ENCODE data around the gene ZNF414. TPM values are rescaled to one million over a fixed set of nuclear protein-coding genes. Genes with fewer than 3 reads are reported as not detected.
A peak's percentile ranks its signal among the peaks of the same experiment; 100 is the strongest.
"Not testable (repeated sequence)": the region's sequence is repeated elsewhere in the genome, so short reads cannot be mapped to it uniquely, and the experiment has no call there.

The ZNF414 gene
- total RNA-seq, 4 donors from 2014 or later, result 9.1 to 44.3 (median 34.4) TPM

GRCh38 chr19:8517551-8518442 is 3.8 kb upstream of the ZNF414 start:
- DNase-seq, result no peak
- intact Hi-C loops (cut with DNase I), result no loop called here
- H3K27me3 ChIP-seq, result no peaks in the 10 kb centered on the region
- no peaks in the 10 kb centered on the region for H3K9me3 ChIP-seq
- 52 to 54% methylated on average over 8 to 10 of the region's 10 CpGs for WGBS, 2 donors
- H3K36me3 ChIP-seq, result no peaks in the 10 kb centered on the region
- TF ChIP-seq POLR2A (IDR thresholded peaks at IDR 0.05), result no peak
- no peak for TF ChIP-seq CTCF (IDR thresholded peaks at IDR 0.05)
- H3K4me1 ChIP-seq, result peaks cover 14 to 15% of the 10 kb centered on the region in 2 donors
- no peak overlapping the region for H3K4me3 ChIP-seq (replicated peaks in 1 of 3)
- peak overlapping the region in 2 of 3 donors; percentile 33 to 38 for H3K27ac ChIP-seq

DNA sequence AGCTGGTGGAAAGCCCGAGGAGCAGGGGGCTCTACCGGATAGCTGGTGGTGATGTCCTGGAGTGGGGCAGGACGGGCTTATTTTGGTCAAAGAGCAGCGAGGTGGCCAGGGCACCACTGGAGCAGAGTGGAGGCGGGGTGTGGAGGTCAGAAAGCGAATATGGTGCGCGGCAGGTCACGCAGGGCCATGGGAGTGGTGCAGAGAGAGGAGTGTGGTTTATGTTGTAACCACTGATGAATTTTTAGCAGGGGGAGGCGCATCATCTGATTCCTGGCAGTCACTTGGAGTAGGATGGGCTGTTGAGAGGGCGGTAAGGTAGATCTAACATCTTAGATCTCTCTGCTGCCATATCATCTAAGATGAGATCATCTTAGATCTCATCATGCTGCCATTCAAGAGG is 1.4 kb upstream of the ZNF414 start:
- DNase-seq, result no peak
- H3K36me3 ChIP-seq, result peaks cover 0 to 4% of the 10 kb centered on the region in 2 donors
- WGBS, 2 donors, result 87 to 90% methylated on average over 11 of the region's 11 CpGs
- H3K27me3 ChIP-seq, result no peaks in the 10 kb centered on the region
- H3K4me1 ChIP-seq, result peaks cover 24 to 29% of the 10 kb centered on the region in 2 donors
- no peak overlapping the region for H3K27ac ChIP-seq
- intact Hi-C loops (cut with DNase I), result no loop called here
- TF ChIP-seq POLR2A (IDR thresholded peaks at IDR 0.05), result no peak
- no peak for TF ChIP-seq CTCF (IDR thresholded peaks at IDR 0.05)
- no peak overlapping the region for H3K4me3 ChIP-seq (replicated peaks in 1 of 3)
- H3K9me3 ChIP-seq, result no peaks in the 10 kb centered on the region

GRCh38 chr19:8514505-8515009 is 590 bp upstream of the ZNF414 start:
- H3K4me1 ChIP-seq, result peaks cover 24 to 29% of the 10 kb centered on the region in 2 donors
- H3K4me3 ChIP-seq (replicated peaks in 1 of 3), result peak overlapping the region in 1 of 3 donors; percentile 53
- H3K36me3 ChIP-seq; H3K9me3 ChIP-seq; H3K27me3 ChIP-seq; intact Hi-C loops (cut with DNase I); DNase-seq: not testable (repeated sequence)
- WGBS, 2 donors, result 81% methylated on average over 21 of the region's 21 CpGs
- peak overlapping the region; percentile 97 to 100 (median 99) for H3K27ac ChIP-seq

- 57 to 73% methylated on average over 16 to 17 of the region's 19 CpGs for WGBS, 2 donors
- TF ChIP-seq POLR2A (IDR thresholded peaks at IDR 0.05) (no peak), CTCF (IDR thresholded peaks at IDR 0.05) (no peak)
Observed at GRCh38 chr19:8513036-8513686, 806 bp downstream of the ZNF414 start.

DNA sequence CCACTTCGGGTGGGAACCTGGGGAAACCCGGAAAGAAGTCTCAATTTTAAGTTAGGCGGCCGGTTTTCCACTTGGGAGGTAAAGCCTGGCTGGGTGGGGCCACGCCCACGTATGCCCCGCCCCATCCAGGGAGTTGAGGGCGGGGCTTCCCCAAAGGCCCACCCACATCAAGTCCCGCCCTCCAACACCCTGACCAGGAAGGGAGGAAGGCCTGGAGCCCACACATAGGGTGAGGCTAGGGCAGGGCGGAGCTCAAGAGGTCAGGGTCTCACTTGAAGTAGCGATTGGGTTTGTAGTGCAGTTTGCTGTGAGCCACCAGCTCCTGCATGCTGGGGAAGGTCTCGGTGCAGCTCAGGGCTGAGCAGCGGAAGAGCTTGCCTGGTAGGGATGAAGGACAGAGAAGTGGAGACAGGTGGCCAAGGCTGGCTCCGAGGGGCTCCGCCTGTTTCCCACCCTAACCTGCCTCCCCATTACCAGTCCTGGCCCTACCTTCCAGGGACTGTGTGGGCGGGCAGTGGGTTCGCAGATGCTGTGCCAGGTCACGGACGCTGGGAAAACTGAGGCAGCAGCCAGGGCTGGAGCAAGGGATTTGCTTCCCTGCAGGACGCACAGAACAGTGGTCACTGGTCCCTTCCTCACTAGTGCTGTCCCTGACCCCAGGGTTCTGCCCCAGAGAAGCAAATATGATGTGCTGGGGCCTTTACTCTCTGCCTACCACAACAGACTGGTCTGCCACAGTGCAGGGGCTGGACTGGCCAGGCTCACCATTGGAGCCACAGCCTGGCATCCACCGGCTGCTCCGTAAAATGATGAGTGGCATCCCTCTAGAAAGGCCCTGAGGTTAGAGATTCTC is 1.6 kb downstream of the ZNF414 start:
- Histone ChIP-seq H3K9me3 (no peaks in the 10 kb centered on the region), H3K4me1 (peaks cover 24 to 29% of the 10 kb centered on the region in 2 donors), H3K36me3 (peaks cover 0 to 4% of the 10 kb centered on the region in 2 donors), H3K27me3 (no peaks in the 10 kb centered on the region), H3K4me3 (replicated peaks in 1 of 3) (no peak overlapping the region), H3K27ac (peak overlapping the region in 1 of 3 donors; percentile 58)
- WGBS, 2 donors, result 79 to 85% methylated on average over 11 to 19 of the region's 22 CpGs
- intact Hi-C loops (cut with DNase I), result no loop called here
- DNase-seq, result no peak
- TF ChIP-seq CTCF (IDR thresholded peaks at IDR 0.05) (no peak), POLR2A (IDR thresholded peaks at IDR 0.05) (no peak)

More at GRCh38 chr19:8513036-8513686, 806 bp downstream of the ZNF414 start:
- no peak for DNase-seq
- Histone ChIP-seq H3K9me3 (no peaks in the 10 kb centered on the region), H3K27me3 (no peaks in the 10 kb centered on the region), H3K36me3 (peaks cover 0 to 4% of the 10 kb centered on the region in 2 donors), H3K4me1 (peaks cover 24 to 29% of the 10 kb centered on the region in 2 donors), H3K27ac (peak overlapping the region; percentile 97 to 100 (median 99)), H3K4me3 (replicated peaks in 1 of 3) (peak overlapping the region in 2 of 3 donors; percentile 53 to 68)
- intact Hi-C loops (cut with DNase I), result no loop called here
